HEK293 (cell line): ENCODE data around the gene PSMD6.

ENCODE experiments used
- CTCF ChIA-PET: fragments of 350-600 bp; formaldehyde crosslinking; extraction: SDS; loops from one replicate; lab custom pipeline; 2021; ENCODE audit warnings: antibody characterized with exemption; lab: Yijun Ruan, JAX
- POLR2A ChIA-PET: fragments of 300-600 bp; formaldehyde crosslinking; extraction: SDS; loops from one replicate; lab custom pipeline; 2020; ENCODE audit warnings: antibody characterized with exemption, inconsistent platforms; lab: Yijun Ruan, JAX
- H3K27ac ChIP-seq: fragments of 200-500 bp; sonication (Bioruptor generic); 2 replicates; pipeline ENCODE4 v1.5.1; 2014; ENCODE audit warnings: low read depth, low read length, control low read depth, inconsistent platforms; ENCODE audit errors: extremely low read depth
- H3K36me3 ChIP-seq, 2 experiments: fragments of 200-500 bp in 1 of 2; sonication (Bioruptor generic) in 1 of 2; 1 replicate in 1 of 2; 2 replicates in 1 of 2; pipeline ENCODE4 v1.5.1; 2014 to 2017; ENCODE audit warnings: inconsistent platforms in 2 of 2, low read length in 2 of 2; ENCODE audit not compliant: control insufficient read depth in 2 of 2, insufficient read depth in 1 of 2
- H3K4me1 ChIP-seq: fragments of 200-500 bp; sonication (Bioruptor generic); 2 replicates; pipeline ENCODE4 v1.5.1; 2014; ENCODE audit warnings: mild to moderate bottlenecking, low read length, inconsistent platforms; ENCODE audit not compliant: control insufficient read depth, insufficient read depth
- H3K4me3 ChIP-seq: 2 replicates; pipeline ENCODE4 v1.5.1; 2011; ENCODE audit warnings: low read depth, mild to moderate bottlenecking, control low read depth, low read length, moderate library complexity
- H3K9me3 ChIP-seq: fragments of 200-500 bp; sonication (Bioruptor generic); 2 replicates; pipeline ENCODE4 v1.5.1; 2014; ENCODE audit warnings: low read depth, low read length, inconsistent platforms; ENCODE audit not compliant: control insufficient read depth, insufficient read depth
- GFI1B ChIP-seq: fragments of 450-650 bp; formaldehyde crosslinking; IDR thresholded peaks from 2 replicates; pipeline ENCODE4 v1.5.1; 2016; ENCODE audit warnings: missing biosample characterization, missing genetic modification characterization
- GLI4 ChIP-seq: fragments of 450-650 bp; formaldehyde crosslinking; IDR thresholded peaks from 2 replicates; pipeline ENCODE4 v1.5.1; 2016; ENCODE audit warnings: missing biosample characterization, missing genetic modification characterization
- HOXD13 ChIP-seq: sonication (generic); formaldehyde crosslinking; IDR thresholded peaks from 2 replicates; pipeline ENCODE4 v1.8.0; 2022; ENCODE audit warnings: missing genetic modification reagents, borderline replicate concordance
- KLF9 ChIP-seq: fragments of 450-650 bp; formaldehyde crosslinking; IDR thresholded peaks from 2 replicates; pipeline ENCODE4 v1.5.1; 2016; ENCODE audit warnings: missing biosample characterization, missing genetic modification characterization, low read depth
- RBAK ChIP-seq: fragments of 450-650 bp; formaldehyde crosslinking; IDR thresholded peaks from 2 replicates; pipeline ENCODE4 v1.5.1; 2016; ENCODE audit warnings: missing biosample characterization, missing genetic modification characterization
- REPIN1 ChIP-seq: fragments of 450-650 bp; formaldehyde crosslinking; IDR thresholded peaks from 2 replicates; pipeline ENCODE4 v1.5.1; 2017; ENCODE audit warnings: missing biosample characterization, missing genetic modification characterization, low read depth
- SCRT2 ChIP-seq: fragments of 450-650 bp; formaldehyde crosslinking; IDR thresholded peaks from 2 replicates; pipeline ENCODE4 v1.5.1; 2016; ENCODE audit warnings: missing biosample characterization, missing genetic modification characterization
- TCF7L2 ChIP-seq: IDR thresholded peaks from 2 replicates; pipeline ENCODE4 v1.6.1; 2011; ENCODE audit warnings: low read depth, mild to moderate bottlenecking, inconsistent platforms, low read length, moderate library complexity, borderline replicate concordance
- ZBTB49 ChIP-seq: fragments of 450-650 bp; formaldehyde crosslinking; IDR thresholded peaks from 2 replicates; pipeline ENCODE4 v1.5.1; 2016; ENCODE audit warnings: missing biosample characterization, missing genetic modification characterization, low read depth
- ZNF112 ChIP-seq: fragments of 450-650 bp; formaldehyde crosslinking; IDR thresholded peaks from 2 replicates; pipeline ENCODE4 v1.5.0; 2017; ENCODE audit warnings: missing biosample characterization, missing genetic modification characterization
- ZNF121 ChIP-seq: fragments of 450-650 bp; formaldehyde crosslinking; IDR thresholded peaks from 2 replicates; pipeline ENCODE4 v1.5.1; 2016; ENCODE audit warnings: missing biosample characterization, missing genetic modification characterization
- ZNF174 ChIP-seq: fragments of 450-650 bp; formaldehyde crosslinking; IDR thresholded peaks from 2 replicates; pipeline ENCODE4 v1.5.0; 2017; ENCODE audit warnings: missing biosample characterization, mild to moderate bottlenecking, missing genetic modification characterization
- ZNF221 ChIP-seq: fragments of 450-650 bp; formaldehyde crosslinking; IDR thresholded peaks from 2 replicates; pipeline ENCODE4 v1.5.1; 2017; ENCODE audit warnings: missing biosample characterization, missing genetic modification characterization, borderline replicate concordance
- ZNF248 ChIP-seq: fragments of 450-650 bp; formaldehyde crosslinking; IDR thresholded peaks from 2 replicates; pipeline ENCODE4 v1.5.1; 2017; ENCODE audit warnings: missing biosample characterization, missing genetic modification characterization
- ZNF266 ChIP-seq: fragments of 450-650 bp; formaldehyde crosslinking; IDR thresholded peaks from 2 replicates; pipeline ENCODE4 v1.5.1; 2016; ENCODE audit warnings: missing biosample characterization, missing genetic modification characterization, low read depth
- ZNF274 ChIP-seq, 2 experiments: fragments of 200-500 bp in 1 of 2; fragments of 450-650 bp in 1 of 2; sonication (Bioruptor generic) in 1 of 2; formaldehyde crosslinking in 1 of 2; IDR thresholded peaks; 2 replicates each; pipeline versions ENCODE4 v1.5.1 to v1.6.1; 2014 to 2016; ENCODE audit warnings: borderline replicate concordance in 1 of 2, inconsistent platforms in 1 of 2, low read length in 1 of 2, missing biosample characterization in 1 of 2, missing genetic modification characterization in 1 of 2
- ZNF335 ChIP-seq: fragments of 450-650 bp; formaldehyde crosslinking; conservative IDR thresholded peaks from 2 replicates; pipeline ENCODE4 v1.5.1; 2016; ENCODE audit warnings: missing biosample characterization, missing genetic modification characterization
- ZNF354C ChIP-seq: fragments of 450-650 bp; formaldehyde crosslinking; IDR thresholded peaks from 2 replicates; pipeline ENCODE4 v1.5.1; 2016; ENCODE audit warnings: missing biosample characterization, missing genetic modification characterization, low read depth, borderline replicate concordance
- ZNF362 ChIP-seq: fragments of 450-650 bp; formaldehyde crosslinking; IDR thresholded peaks from 2 replicates; pipeline ENCODE4 v1.5.1; 2016; ENCODE audit warnings: missing biosample characterization, missing genetic modification characterization
- ZNF366 ChIP-seq: fragments of 450-650 bp; formaldehyde crosslinking; conservative IDR thresholded peaks from 2 replicates; pipeline ENCODE4 v1.5.1; 2016; ENCODE audit warnings: missing biosample characterization, missing genetic modification characterization
- ZNF473 ChIP-seq: fragments of 450-650 bp; formaldehyde crosslinking; IDR thresholded peaks from 2 replicates; pipeline ENCODE4 v1.5.1; 2017; ENCODE audit warnings: missing biosample characterization, missing genetic modification characterization
- ZNF548 ChIP-seq: fragments of 450-650 bp; formaldehyde crosslinking; IDR thresholded peaks from 2 replicates; pipeline ENCODE4 v1.5.1; 2016; ENCODE audit warnings: missing biosample characterization, missing genetic modification characterization
- ZNF629 ChIP-seq: fragments of 450-650 bp; formaldehyde crosslinking; IDR thresholded peaks from 2 replicates; pipeline ENCODE4 v1.5.1; 2017; ENCODE audit warnings: missing biosample characterization, missing genetic modification characterization
- TF ChIP-seq, protein P1 (sequence below): fragments of 450-650 bp; formaldehyde crosslinking; IDR thresholded peaks from 2 replicates; pipeline ENCODE4 v1.5.1; 2016; ENCODE audit warnings: missing biosample characterization, missing genetic modification characterization, borderline replicate concordance
- TF ChIP-seq, protein P2 (sequence below): fragments of 450-650 bp; formaldehyde crosslinking; IDR thresholded peaks from 2 replicates; pipeline ENCODE4 v1.5.1; 2016; ENCODE audit warnings: missing biosample characterization, missing genetic modification characterization
- TF ChIP-seq, protein P3 (sequence below): fragments of 450-650 bp; formaldehyde crosslinking; IDR thresholded peaks from 2 replicates; pipeline ENCODE4 v1.5.1; 2017; ENCODE audit warnings: missing biosample characterization, missing genetic modification characterization
- TF ChIP-seq, protein P4 (sequence below): fragments of 450-650 bp; formaldehyde crosslinking; IDR thresholded peaks from 2 replicates; pipeline ENCODE4 v1.5.1; 2016; ENCODE audit warnings: missing biosample characterization, missing genetic modification characterization

The PSMD6 gene

DNA sequence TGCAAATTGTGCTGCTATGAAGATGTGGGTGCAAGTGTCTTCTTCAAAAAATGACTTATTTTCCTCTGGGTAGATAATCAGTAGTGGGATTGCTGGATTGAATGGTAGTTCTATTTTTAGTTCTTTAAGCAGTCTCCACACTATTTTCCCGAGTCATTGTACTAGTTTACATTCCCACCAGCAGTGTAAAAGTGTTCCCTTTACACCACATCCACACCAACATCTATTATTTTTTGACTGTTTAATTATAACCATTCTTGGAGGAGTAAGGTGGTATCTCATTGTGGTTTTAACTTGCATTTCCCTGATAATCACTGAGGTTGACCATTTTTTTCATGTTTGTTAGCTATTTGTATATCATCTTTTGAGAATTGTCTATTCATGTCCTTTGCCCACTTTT, 19.7 kb upstream of the PSMD6 start:
- TF ChIP-seq ZNF112 (tag by site-specific recombination) (no peak), ZNF548 (tag by site-specific recombination) (no peak), ZNF362 (tag by site-specific recombination) (no peak), ZNF121 (tag by site-specific recombination) (no peak), TCF7L2 (no peak), RBAK (tag by site-specific recombination) (no peak), KLF9 (tag by site-specific recombination) (no peak), ZNF248 (tag by site-specific recombination) (no peak), ZNF629 (no peak), ZNF274 (IDR thresholded peaks at IDR 0.05; ENCODE audit: low read length) (no peak), ZNF274 (tag by site-specific recombination; IDR thresholded peaks at IDR 0.05; ENCODE audit: borderline replicate concordance) (no peak), GLI4 (tag by site-specific recombination) (no peak), ZNF266 (tag by site-specific recombination) (no peak), REPIN1 (tag by site-specific recombination) (no peak), ZNF221 (no peak), ZNF354C (tag by site-specific recombination) (no peak)
- TF ChIP-seq, protein P1, sequence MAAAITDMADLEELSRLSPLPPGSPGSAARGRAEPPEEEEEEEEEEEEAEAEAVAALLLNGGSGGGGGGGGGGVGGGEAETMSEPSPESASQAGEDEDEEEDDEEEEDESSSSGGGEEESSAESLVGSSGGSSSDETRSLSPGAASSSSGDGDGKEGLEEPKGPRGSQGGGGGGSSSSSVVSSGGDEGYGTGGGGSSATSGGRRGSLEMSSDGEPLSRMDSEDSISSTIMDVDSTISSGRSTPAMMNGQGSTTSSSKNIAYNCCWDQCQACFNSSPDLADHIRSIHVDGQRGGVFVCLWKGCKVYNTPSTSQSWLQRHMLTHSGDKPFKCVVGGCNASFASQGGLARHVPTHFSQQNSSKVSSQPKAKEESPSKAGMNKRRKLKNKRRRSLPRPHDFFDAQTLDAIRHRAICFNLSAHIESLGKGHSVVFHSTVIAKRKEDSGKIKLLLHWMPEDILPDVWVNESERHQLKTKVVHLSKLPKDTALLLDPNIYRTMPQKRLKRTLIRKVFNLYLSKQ (tag by site-specific recombination), result no peak
- TF ChIP-seq, protein P2, sequence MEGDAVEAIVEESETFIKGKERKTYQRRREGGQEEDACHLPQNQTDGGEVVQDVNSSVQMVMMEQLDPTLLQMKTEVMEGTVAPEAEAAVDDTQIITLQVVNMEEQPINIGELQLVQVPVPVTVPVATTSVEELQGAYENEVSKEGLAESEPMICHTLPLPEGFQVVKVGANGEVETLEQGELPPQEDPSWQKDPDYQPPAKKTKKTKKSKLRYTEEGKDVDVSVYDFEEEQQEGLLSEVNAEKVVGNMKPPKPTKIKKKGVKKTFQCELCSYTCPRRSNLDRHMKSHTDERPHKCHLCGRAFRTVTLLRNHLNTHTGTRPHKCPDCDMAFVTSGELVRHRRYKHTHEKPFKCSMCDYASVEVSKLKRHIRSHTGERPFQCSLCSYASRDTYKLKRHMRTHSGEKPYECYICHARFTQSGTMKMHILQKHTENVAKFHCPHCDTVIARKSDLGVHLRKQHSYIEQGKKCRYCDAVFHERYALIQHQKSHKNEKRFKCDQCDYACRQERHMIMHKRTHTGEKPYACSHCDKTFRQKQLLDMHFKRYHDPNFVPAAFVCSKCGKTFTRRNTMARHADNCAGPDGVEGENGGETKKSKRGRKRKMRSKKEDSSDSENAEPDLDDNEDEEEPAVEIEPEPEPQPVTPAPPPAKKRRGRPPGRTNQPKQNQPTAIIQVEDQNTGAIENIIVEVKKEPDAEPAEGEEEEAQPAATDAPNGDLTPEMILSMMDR (tag by site-specific recombination), result no peak
- ChIA-PET CTCF (no interaction called here), POLR2A (no interaction called here)
- no peaks in the 10 kb centered on the region for H3K9me3 ChIP-seq
- H3K36me3 ChIP-seq, result no peaks in the 10 kb centered on the region
- H3K4me1 ChIP-seq, result no peaks in the 10 kb centered on the region
- H3K4me3 ChIP-seq, result no peak overlapping the region
- H3K27ac ChIP-seq, result no peak overlapping the region

- no peak overlapping the region for H3K4me3 ChIP-seq
- no peaks in the 10 kb centered on the region for H3K36me3 ChIP-seq
- H3K4me1 ChIP-seq, result no peaks in the 10 kb centered on the region
- POLR2A ChIA-PET, result no interaction called here
- no peaks in the 10 kb centered on the region for H3K9me3 ChIP-seq
- H3K27ac ChIP-seq, result no peak overlapping the region
- CTCF ChIA-PET, result interaction anchor here (1.3 kb wide), 1 partner anchor 12 kb away, joined by 3 read pairs; no protein-coding TSS in a partner anchor
- TF ChIP-seq, protein P3, sequence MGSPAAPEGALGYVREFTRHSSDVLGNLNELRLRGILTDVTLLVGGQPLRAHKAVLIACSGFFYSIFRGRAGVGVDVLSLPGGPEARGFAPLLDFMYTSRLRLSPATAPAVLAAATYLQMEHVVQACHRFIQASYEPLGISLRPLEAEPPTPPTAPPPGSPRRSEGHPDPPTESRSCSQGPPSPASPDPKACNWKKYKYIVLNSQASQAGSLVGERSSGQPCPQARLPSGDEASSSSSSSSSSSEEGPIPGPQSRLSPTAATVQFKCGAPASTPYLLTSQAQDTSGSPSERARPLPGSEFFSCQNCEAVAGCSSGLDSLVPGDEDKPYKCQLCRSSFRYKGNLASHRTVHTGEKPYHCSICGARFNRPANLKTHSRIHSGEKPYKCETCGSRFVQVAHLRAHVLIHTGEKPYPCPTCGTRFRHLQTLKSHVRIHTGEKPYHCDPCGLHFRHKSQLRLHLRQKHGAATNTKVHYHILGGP (tag by site-specific recombination), result no peak
- TF ChIP-seq ZNF366 (tag by site-specific recombination) (no peak), ZNF174 (tag by site-specific recombination) (no peak), GFI1B (no peak), ZNF629 (no peak), ZNF473 (no peak), HOXD13 (CRISPR knock-in tag) (no peak), ZNF335 (no peak), SCRT2 (no peak), ZBTB49 (no peak)
- TF ChIP-seq, protein P4, sequence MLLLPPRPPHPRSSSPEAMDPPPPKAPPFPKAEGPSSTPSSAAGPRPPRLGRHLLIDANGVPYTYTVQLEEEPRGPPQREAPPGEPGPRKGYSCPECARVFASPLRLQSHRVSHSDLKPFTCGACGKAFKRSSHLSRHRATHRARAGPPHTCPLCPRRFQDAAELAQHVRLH (tag by site-specific recombination), result no peak
These were observed 16.9 kb upstream of the PSMD6 start for GRCh38 chr3:64039981-64040733.
